ENCODE results near the gene CLTB.

Gene CLTB

GRCh38 chr5:176352116-176352878 is 64.0 kb downstream of the CLTB start:
- no peak overlapping the region for H3K4me3 ChIP-seq (ENCODE audit: low read depth, low read length)
- no peak for TF ChIP-seq CTCF (IDR thresholded peaks at IDR 0.05; ENCODE audit: insufficient read depth, low read depth, low read length, missing control alignments)

DNA sequence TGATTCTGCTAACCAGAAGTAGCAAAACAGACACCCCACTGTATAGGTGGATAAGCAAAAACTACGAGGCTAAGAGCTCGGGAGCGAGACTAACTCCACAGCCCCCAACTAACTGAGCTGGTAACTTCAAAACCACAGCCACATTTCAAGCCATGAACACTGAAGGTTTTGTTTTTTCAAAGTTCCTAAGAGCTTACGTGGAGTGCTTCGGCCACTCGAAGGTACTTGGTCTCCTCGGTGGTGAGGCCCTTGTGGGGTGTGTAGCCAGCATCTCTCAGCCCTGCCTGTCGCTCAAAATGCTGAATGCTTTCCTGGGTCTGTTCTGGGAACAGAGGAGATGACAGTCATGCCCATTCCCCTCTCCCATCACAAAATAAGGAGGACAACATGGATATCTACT is 65.9 kb downstream of the CLTB start:
- no peak for DNase-seq (ENCODE audit: low read depth)
- TF ChIP-seq CTCF (IDR thresholded peaks at IDR 0.05; ENCODE audit: insufficient read depth, low read depth, low read length, missing control alignments): no peak
- no peak overlapping the region for H3K4me3 ChIP-seq (ENCODE audit: low read depth, low read length)

More at GRCh38 chr5:176352116-176352878, 64.0 kb downstream of the CLTB start:
- peak; percentile 66 for DNase-seq (ENCODE audit: low read depth)

DNA sequence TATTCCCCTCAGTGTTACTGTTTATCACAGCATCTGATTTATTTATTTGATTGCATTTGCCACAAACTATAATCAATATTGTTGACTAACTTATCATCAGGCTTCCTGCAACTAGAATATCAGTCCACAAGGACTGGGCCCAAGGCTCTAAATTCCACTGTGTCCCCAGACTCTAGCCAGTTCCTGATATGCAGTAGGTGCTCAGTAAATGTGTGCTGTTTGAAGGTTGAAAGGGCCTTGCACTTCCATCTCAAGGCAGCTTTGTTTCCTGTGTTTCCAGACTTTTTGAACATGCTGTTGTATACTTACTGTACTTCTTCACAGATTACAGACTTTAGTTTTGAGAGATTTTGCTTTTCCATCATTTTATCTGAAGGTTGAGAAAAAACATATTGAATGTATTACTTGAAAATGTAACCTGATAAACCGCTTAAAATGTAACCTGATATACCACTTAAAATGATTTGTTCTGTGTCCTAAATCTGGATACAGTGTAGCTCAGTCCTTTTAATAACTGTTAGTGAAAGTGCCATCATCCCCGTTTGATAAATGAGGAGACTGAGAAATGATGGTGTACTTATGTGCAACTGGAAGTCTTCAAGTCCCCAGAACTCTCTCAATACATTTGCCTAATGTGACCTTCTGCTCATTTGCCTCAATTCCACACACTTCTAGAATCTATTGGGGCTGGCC is 73.4 kb downstream of the CLTB start:
- no peak for TF ChIP-seq CTCF (IDR thresholded peaks at IDR 0.05; ENCODE audit: insufficient read depth, low read depth, low read length, missing control alignments)
- no peak overlapping the region for H3K4me3 ChIP-seq (ENCODE audit: low read depth, low read length)
- no peak for DNase-seq (ENCODE audit: low read depth)

Data from GM12865 (cell line).